ENCODE data around the gene SELENOO. TPM values are rescaled to one million over a fixed set of nuclear protein-coding genes. Genes with fewer than 3 reads are reported as not detected.

Gene SELENOO
- total RNA-seq, 1 donor from 2014 or later, result 15.0 TPM

DNA sequence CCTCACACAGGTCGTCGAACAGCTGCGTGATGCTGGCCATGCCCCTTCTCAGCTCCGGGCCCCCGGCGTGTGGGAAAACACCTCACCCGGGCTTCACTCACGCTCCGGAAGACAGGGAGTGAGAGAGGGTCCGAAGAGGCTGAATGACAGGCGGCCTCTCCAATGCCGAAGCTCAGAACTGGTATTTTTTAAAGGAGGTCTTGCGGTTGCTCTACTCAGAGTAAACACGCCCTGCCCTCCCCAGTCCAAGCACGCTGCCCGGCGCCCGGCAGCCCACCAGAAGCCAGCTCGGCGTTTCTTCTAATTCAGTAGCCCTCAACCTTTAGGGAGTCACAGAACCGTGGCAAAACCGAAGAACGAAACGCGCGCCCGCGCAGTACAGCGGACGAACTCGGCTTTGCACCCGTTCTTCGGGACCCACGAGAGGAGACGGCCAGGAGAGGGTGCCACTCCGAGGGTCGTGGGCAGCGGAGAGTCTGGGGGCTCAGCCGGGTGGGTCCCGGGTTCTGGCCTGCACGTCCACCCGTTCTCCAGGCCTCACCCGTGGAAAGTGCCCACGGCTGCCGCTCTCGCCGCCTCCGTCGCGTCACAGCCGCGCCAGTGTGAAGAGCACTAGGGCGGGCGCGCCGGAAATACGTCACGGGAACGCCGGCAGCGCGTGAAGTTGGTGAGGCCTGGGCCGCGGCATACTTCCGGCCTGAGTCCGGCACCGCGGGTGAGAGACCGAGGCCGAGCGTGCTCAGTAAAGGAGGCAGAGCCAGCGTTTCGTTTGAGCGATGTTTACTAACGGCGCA lies 43.8 kb downstream of the SELENOO start, which contains the start of gene TUBGCP6:
Gene TUBGCP6, minus strand, starts transcription at position 604 of the 794 bp plus-strand sequence. Its CDS starts 564 bp downstream, at position 40.
- peak; percentile 97 for DNase-seq
- H3K4me1 ChIP-seq, result peaks cover 70% of the 10 kb centered on the region
- peak within 1 kb of the TSS; percentile 95 for H3K27ac ChIP-seq (replicated peaks)
- TF ChIP-seq, protein P1, sequence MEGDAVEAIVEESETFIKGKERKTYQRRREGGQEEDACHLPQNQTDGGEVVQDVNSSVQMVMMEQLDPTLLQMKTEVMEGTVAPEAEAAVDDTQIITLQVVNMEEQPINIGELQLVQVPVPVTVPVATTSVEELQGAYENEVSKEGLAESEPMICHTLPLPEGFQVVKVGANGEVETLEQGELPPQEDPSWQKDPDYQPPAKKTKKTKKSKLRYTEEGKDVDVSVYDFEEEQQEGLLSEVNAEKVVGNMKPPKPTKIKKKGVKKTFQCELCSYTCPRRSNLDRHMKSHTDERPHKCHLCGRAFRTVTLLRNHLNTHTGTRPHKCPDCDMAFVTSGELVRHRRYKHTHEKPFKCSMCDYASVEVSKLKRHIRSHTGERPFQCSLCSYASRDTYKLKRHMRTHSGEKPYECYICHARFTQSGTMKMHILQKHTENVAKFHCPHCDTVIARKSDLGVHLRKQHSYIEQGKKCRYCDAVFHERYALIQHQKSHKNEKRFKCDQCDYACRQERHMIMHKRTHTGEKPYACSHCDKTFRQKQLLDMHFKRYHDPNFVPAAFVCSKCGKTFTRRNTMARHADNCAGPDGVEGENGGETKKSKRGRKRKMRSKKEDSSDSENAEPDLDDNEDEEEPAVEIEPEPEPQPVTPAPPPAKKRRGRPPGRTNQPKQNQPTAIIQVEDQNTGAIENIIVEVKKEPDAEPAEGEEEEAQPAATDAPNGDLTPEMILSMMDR (IDR thresholded peaks at IDR 0.05; ENCODE audit: borderline replicate concordance), result peak; percentile 47
- peaks cover 26% of the 10 kb centered on the region for H3K36me3 ChIP-seq
- no peaks in the 10 kb centered on the region for H3K27me3 ChIP-seq (ENCODE audit: low read depth)
- peak within 1 kb of the TSS; percentile 96 for H3K4me3 ChIP-seq
- intact Hi-C loops (cut with micrococcal nuclease), result no loop called here
- no peaks in the 10 kb centered on the region for H3K9me3 ChIP-seq (replicated peaks)

DNA sequence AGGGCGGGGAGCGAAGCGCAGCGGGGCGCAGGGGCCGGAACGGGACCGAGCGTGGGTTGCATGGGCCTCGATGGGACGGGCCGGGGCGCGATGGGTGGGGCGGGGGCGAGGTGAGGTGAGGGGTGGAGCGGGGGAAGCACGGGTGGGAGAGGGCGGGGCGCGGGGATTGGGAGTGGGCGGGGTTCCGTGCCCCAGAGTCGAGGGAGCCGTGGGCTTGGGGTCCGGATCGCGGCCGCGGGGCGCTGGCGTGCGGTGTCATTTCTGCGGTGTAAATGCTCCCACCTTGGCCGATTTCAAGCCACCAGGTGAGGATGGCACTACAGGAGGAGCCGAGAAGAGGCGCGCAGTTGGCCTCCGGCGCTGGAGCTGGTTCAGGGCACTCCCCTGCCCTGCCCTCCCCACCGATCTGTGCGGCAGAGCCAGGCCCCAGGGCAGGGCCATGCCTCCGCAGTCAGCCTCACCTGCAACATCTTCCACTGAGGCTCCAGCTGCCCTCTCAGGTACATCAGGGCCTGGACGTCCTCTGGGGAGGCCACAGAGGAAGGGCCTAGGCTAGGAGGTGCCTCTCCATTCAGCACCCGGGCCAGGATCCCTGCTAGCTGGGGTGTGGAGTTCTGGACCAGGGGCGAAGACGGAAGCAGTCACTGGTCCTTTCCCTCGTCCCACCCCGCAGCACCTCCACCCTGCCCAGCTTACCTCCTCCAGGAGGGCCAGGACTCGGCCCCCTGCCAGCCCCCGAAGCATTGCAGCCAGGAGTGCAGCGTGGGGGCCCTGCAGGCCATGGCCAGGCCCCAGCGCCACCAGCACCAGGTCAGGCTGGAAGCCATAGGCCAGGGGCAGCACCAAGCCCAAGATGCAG lies 44.6 kb downstream of the SELENOO start:
- Histone ChIP-seq H3K27ac (replicated peaks) (peak overlapping the region; percentile 95), H3K4me1 (peaks cover 78% of the 10 kb centered on the region), H3K9me3 (replicated peaks) (no peaks in the 10 kb centered on the region), H3K27me3 (ENCODE audit: low read depth) (no peaks in the 10 kb centered on the region), H3K4me3 (peak overlapping the region; percentile 96), H3K36me3 (peaks cover 18% of the 10 kb centered on the region)
- TF ChIP-seq, protein P1 (IDR thresholded peaks at IDR 0.05; ENCODE audit: borderline replicate concordance), result no peak
- no peak for DNase-seq
- intact Hi-C loops (cut with micrococcal nuclease), result no loop called here

DNA sequence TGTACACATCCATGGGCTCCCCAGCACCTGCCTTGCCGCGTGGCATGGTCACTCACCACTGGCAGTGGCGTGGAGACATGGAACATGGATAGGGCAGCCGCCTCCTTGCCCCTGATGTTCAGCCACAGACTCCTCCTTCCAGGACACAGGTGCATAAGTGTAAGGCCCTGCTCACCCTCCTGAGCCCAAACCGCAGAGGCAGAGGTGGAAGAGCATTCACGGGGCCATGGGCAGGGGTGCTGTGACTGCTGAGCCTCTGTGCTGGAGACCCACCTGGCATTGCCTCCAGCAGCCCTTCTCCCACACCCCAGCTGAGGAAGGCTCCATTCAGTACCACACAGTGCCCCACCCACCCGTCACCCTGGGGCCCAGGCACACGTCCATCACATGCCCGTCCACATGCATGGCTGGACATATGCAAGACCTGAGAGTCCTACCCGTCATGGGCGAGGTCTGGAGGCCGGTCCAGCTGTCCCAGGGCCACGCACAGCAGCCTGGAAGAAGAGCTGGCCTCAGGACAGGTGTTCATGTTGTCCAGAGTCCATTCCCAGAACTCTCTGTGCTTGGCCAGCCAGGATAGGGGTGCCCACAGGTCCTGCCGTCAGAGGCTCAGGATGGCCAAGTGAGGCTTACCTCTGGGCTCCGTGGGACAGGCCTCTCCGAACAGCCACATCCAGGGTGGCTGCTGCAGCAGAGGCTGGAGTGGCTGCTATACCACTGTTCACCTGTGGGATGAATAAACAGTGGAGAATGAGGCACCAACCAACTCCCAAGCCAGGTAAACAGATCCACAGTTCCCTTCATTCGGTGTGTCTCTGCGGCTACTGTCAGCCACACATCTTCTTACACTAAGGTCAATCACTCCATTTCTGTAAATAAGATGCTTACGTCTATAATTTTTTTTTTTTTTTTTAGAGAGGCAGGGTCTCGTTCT lies 45.7 kb downstream of the SELENOO start:
- no peaks in the 10 kb centered on the region for H3K9me3 ChIP-seq (replicated peaks)
- peaks cover 18% of the 10 kb centered on the region for H3K36me3 ChIP-seq
- intact Hi-C loops (cut with micrococcal nuclease), result no loop called here
- peaks cover 79% of the 10 kb centered on the region for H3K4me1 ChIP-seq
- TF ChIP-seq, protein P1 (IDR thresholded peaks at IDR 0.05; ENCODE audit: borderline replicate concordance), result no peak
- no peak for DNase-seq
- no peaks in the 10 kb centered on the region for H3K27me3 ChIP-seq (ENCODE audit: low read depth)
- no peak overlapping the region for H3K27ac ChIP-seq (replicated peaks)
- peak overlapping the region; percentile 96 for H3K4me3 ChIP-seq

DNA sequence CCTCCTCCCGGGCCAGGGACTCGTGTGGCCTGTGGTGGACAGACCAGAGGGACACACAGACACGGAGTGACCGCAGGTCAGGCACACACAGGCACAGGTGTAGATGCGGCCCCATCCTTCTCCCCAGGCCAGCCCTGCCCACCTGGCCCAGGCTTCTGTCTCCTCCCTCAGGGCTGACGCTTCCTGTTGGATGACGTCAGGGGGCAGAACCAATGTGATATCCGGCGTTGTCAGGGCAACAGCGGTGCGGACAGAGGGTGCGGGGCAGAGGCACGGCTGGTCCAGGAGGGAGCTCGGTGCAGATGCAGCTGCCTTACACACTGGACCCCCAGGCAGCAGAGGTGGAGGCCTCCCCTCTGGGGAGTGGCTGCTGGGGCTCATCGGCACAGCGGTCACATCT lies 46.9 kb downstream of the SELENOO start:
- Histone ChIP-seq H3K4me1 (peaks cover 71% of the 10 kb centered on the region), H3K9me3 (replicated peaks) (no peaks in the 10 kb centered on the region), H3K36me3 (peaks cover 18% of the 10 kb centered on the region), H3K4me3 (no peak overlapping the region), H3K27ac (replicated peaks) (no peak overlapping the region), H3K27me3 (ENCODE audit: low read depth) (no peaks in the 10 kb centered on the region)
- intact Hi-C loops (cut with micrococcal nuclease), result no loop called here
- no peak for DNase-seq
- TF ChIP-seq, protein P1 (IDR thresholded peaks at IDR 0.05; ENCODE audit: borderline replicate concordance), result no peak
